DOHH2 (cell line): ENCODE results near the gene OR51B4.

Experiments
- CTCF ChIP-seq: fragments of 200-600 bp; sonication (generic); IDR thresholded peaks from one replicate; pipeline ENCODE4 v1.5.1; 2014; ENCODE audit warnings: antibody characterized with exemption, mild to moderate bottlenecking, low read depth, low read length; ENCODE audit not compliant: poor library complexity, severe bottlenecking
- EZH2phosphoT487 ChIP-seq: fragments of 200-600 bp; sonication (generic); IDR thresholded peaks from 2 replicates; pipeline ENCODE4 v1.6.1; 2017; ENCODE audit warnings: borderline replicate concordance, mild to moderate bottlenecking, antibody characterized with exemption, low read length, moderate library complexity, mixed read lengths

DNA sequence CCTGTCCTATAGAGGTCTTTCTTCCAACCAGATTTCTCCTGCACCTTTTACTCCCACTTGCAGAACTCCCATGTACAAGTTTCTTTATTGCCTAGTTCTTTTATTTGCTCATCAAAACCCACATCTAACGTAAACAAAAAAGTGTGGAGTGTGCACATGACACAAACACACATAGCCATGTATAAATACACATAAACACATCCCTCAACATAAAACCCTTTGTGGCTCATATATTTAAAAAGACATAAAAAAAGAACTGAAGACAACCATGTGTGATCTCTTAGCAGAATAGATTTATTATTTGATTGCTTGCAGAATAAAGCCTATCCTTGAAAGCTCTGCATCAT, 48.9 kb downstream of the OR51B4 start:
- TF ChIP-seq EZH2phosphoT487 (no peak), CTCF (no peak)
